IPS-20b (cell line): ENCODE results near the gene LPCAT1.

Experiments
- H3K27ac ChIP-seq: one replicate; pipeline ENCODE4 v1.5.1; 2013; ENCODE audit warnings: low read length
- H3K27me3 ChIP-seq: 2 replicates; pipeline ENCODE4 v1.6.1; 2013; ENCODE audit warnings: mild to moderate bottlenecking, low read length, inconsistent platforms; ENCODE audit not compliant: insufficient read depth
- H3K36me3 ChIP-seq: 2 replicates; pipeline ENCODE4 v1.6.1; 2013; ENCODE audit warnings: low read depth, mild to moderate bottlenecking, inconsistent platforms, low read length, moderate library complexity; ENCODE audit not compliant: insufficient read depth
- H3K4me1 ChIP-seq: 2 replicates; pipeline ENCODE4 v1.6.1; 2013; ENCODE audit warnings: mild to moderate bottlenecking, control low read depth, inconsistent platforms, low read length, moderate library complexity; ENCODE audit not compliant: insufficient read depth
- H3K4me3 ChIP-seq: 2 replicates; pipeline ENCODE4 v1.5.1; 2013; ENCODE audit warnings: mild to moderate bottlenecking, low read length, inconsistent platforms
- H3K9ac ChIP-seq: 2 replicates; pipeline ENCODE4 v1.6.1; 2013; ENCODE audit warnings: low read depth, mild to moderate bottlenecking, inconsistent platforms, low read length, moderate library complexity
- H3K9me3 ChIP-seq: 2 replicates; pipeline ENCODE4 v1.6.1; 2013; ENCODE audit warnings: mild to moderate bottlenecking, low read depth, low read length, inconsistent platforms; ENCODE audit not compliant: insufficient read depth

LPCAT1 gene

GRCh38 chr5:1474866-1475543 lies 48.8 kb downstream of the LPCAT1 start:
- Histone ChIP-seq H3K27me3 (no peaks in the 10 kb centered on the region), H3K9me3 (no peaks in the 10 kb centered on the region), H3K36me3 (peaks cover 95% of the 10 kb centered on the region), H3K27ac (no peak overlapping the region), H3K9ac (no peak overlapping the region), H3K4me3 (no peak overlapping the region), H3K4me1 (no peaks in the 10 kb centered on the region)

DNA sequence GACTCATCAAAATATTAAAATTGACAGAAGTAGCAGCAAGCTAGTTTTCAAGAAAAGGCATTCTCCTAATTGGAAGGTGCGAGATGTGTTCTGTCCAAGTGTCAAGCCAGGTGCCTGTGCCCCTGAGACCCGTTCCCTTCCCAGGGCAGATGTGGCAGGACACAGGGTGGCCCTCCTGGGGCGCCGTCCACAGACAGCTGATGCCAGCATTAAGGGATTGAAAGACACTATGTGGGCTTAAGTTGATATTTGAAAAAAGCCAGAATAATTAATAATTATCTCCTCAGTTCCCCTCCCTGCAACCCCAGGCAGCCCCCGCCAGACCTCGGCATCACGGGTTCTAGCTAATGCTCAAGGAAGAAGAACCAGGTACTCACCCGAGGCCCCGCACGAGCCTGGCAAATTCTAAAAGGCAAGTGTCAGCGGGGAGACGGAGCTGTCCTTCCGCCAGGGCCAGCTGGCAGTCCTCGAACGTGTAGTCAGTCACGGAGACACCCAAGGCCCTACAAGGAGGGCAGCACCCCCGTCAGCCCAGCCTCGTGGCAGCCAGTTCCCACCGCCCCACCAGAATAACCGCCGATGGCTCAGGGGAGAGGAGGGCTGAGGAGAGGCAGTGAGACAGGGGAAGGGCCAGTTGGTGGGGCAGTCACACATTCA lies 49.4 kb downstream of the LPCAT1 start:
- no peak overlapping the region for H3K27ac ChIP-seq
- no peaks in the 10 kb centered on the region for H3K4me1 ChIP-seq
- H3K4me3 ChIP-seq = no peak overlapping the region
- no peak overlapping the region for H3K9ac ChIP-seq
- H3K36me3 ChIP-seq = peaks cover 97% of the 10 kb centered on the region
- no peaks in the 10 kb centered on the region for H3K9me3 ChIP-seq
- no peaks in the 10 kb centered on the region for H3K27me3 ChIP-seq

DNA sequence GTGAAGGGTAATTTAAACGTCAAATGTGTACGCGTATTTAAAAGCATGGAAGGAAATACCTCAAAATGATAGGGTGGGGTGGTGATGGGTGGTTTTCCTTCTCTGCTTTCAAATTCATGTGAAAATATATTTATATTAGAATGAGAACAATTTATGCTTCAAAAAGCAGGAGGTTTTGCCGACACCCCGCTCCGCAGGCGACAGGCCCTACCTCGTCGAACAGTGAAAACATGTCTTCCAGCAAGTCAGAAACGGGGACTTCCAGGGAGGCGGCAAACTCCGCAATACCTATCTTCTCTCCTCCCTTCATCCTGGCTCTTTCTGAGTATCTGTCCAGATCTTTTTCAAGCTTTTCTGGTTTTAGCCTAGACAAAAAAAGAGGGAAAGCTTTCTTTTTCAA lies 50.0 kb downstream of the LPCAT1 start:
- Histone ChIP-seq H3K27me3 (no peaks in the 10 kb centered on the region), H3K36me3 (peaks cover 95% of the 10 kb centered on the region), H3K4me1 (no peaks in the 10 kb centered on the region), H3K9ac (no peak overlapping the region), H3K4me3 (no peak overlapping the region), H3K9me3 (no peaks in the 10 kb centered on the region), H3K27ac (no peak overlapping the region)

GRCh38 chr5:1472964-1473628 lies 50.7 kb downstream of the LPCAT1 start:
- Histone ChIP-seq H3K9ac (no peak overlapping the region), H3K27ac (no peak overlapping the region), H3K4me1 (no peaks in the 10 kb centered on the region), H3K9me3 (no peaks in the 10 kb centered on the region), H3K4me3 (no peak overlapping the region), H3K36me3 (peaks cover 95% of the 10 kb centered on the region), H3K27me3 (no peaks in the 10 kb centered on the region)

DNA sequence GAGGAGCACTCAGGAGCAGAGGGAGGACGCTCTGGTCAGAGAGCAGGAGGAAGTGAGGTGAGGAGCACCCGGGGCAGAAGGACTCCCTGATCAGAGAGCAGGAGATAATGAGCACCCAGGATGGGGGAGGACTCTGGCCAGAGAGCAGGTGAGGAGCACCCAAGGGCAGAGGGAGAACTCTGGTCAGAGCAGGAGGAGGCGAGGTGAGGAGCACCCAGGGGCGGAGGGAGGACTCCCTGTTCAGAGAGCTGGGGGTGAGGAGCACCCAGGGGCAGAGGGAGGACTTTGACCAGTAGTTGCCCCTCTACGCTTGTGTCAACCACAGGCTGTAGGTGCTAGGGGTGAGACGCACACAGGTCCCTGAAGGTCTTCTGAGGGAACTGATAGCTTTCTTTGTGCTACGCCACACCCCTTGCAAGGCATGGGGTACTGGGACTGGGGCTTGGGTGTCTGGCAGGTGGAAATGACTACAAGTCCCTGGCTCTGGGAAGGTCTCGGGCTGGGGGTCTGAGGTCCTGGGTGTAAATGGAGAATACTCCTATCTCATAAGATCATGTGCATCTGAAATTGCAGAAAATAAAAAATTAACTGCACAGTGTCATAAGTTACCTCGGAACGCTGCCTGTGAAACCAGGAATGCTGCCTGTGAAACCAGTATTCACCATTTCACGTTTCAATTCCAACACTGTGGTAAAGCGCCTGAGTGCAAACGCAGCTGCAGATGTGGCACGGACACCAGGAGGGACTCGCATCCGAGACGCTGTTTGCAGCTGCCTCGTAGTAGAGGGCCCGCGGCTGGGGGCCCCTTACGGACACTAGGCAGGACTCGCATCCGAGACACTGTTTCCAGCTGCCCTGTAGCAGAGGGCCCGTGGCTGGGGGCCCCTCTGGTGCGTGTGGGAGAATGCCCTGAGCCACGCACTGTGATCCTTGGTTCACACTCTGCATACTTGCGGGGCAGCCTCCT lies 51.5 kb downstream of the LPCAT1 start:
- Histone ChIP-seq H3K27ac (no peak overlapping the region), H3K27me3 (no peaks in the 10 kb centered on the region), H3K9ac (no peak overlapping the region), H3K4me1 (no peaks in the 10 kb centered on the region), H3K4me3 (no peak overlapping the region), H3K9me3 (no peaks in the 10 kb centered on the region), H3K36me3 (peaks cover 95% of the 10 kb centered on the region)

DNA sequence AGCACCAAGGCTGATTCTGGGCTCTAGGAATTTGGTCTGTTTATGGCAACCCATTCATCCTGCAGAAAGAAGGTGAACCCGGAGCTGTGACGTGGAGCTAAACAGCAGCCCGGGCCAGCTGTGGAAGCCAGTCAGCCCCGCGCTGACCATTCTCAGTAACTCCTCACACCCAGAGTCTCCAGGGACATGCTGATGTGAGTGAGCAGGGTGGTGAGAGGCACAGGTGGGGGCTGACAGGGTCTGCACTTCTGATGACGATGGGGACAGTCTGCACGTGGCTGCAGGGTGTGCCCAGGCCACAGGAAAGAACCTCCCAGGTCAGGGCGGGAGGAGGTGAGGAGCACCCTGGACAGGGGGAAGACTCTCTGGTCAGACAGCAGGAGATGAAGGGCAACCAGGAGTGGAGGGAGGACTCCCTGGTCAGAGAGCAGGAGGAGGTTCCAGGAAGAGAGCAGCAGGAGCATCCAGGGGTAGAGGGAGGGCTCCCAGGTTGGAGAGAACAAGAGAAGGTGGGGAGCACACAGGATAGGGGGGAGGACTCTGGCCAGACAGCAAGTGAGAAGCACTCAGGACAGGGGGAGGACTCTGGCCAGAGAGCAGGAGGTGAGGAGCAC lies 52.4 kb downstream of the LPCAT1 start:
- Histone ChIP-seq H3K9ac (no peak overlapping the region), H3K36me3 (peaks cover 95% of the 10 kb centered on the region), H3K4me3 (no peak overlapping the region), H3K4me1 (no peaks in the 10 kb centered on the region), H3K27ac (no peak overlapping the region), H3K9me3 (no peaks in the 10 kb centered on the region), H3K27me3 (no peaks in the 10 kb centered on the region)

- no peaks in the 10 kb centered on the region for H3K4me1 ChIP-seq
- H3K27me3 ChIP-seq = no peaks in the 10 kb centered on the region
- peaks cover 95% of the 10 kb centered on the region for H3K36me3 ChIP-seq
- no peak overlapping the region for H3K4me3 ChIP-seq
- no peak overlapping the region for H3K27ac ChIP-seq
- H3K9me3 ChIP-seq = no peaks in the 10 kb centered on the region
- no peak overlapping the region for H3K9ac ChIP-seq
Measured at GRCh38 chr5:1470762-1471211, 53.0 kb downstream of the LPCAT1 start.

GRCh38 chr5:1468629-1469527 lies 54.9 kb downstream of the LPCAT1 start:
- Histone ChIP-seq H3K9me3 (no peaks in the 10 kb centered on the region), H3K27ac (no peak overlapping the region), H3K4me3 (no peak overlapping the region), H3K9ac (no peak overlapping the region), H3K36me3 (peaks cover 96% of the 10 kb centered on the region), H3K4me1 (no peaks in the 10 kb centered on the region), H3K27me3 (no peaks in the 10 kb centered on the region)

GRCh38 chr5:1468247-1468612 lies 55.5 kb downstream of the LPCAT1 start:
- Histone ChIP-seq H3K4me1 (no peaks in the 10 kb centered on the region), H3K27ac (no peak overlapping the region), H3K9me3 (no peaks in the 10 kb centered on the region), H3K4me3 (no peak overlapping the region), H3K9ac (no peak overlapping the region), H3K27me3 (no peaks in the 10 kb centered on the region), H3K36me3 (peaks cover 96% of the 10 kb centered on the region)

- Histone ChIP-seq H3K9ac (no peak overlapping the region), H3K36me3 (peaks cover 96% of the 10 kb centered on the region), H3K27me3 (no peaks in the 10 kb centered on the region), H3K27ac (no peak overlapping the region), H3K9me3 (no peaks in the 10 kb centered on the region), H3K4me3 (no peak overlapping the region), H3K4me1 (no peaks in the 10 kb centered on the region)
Measured at GRCh38 chr5:1467341-1468246, 56.2 kb downstream of the LPCAT1 start.
